ENCODE results near the gene ZNF862. TPM values are rescaled to one million over a fixed set of nuclear protein-coding genes. Genes with fewer than 3 reads are reported as not detected.

Gene ZNF862
- total RNA-seq, result 8.5 TPM

DNA sequence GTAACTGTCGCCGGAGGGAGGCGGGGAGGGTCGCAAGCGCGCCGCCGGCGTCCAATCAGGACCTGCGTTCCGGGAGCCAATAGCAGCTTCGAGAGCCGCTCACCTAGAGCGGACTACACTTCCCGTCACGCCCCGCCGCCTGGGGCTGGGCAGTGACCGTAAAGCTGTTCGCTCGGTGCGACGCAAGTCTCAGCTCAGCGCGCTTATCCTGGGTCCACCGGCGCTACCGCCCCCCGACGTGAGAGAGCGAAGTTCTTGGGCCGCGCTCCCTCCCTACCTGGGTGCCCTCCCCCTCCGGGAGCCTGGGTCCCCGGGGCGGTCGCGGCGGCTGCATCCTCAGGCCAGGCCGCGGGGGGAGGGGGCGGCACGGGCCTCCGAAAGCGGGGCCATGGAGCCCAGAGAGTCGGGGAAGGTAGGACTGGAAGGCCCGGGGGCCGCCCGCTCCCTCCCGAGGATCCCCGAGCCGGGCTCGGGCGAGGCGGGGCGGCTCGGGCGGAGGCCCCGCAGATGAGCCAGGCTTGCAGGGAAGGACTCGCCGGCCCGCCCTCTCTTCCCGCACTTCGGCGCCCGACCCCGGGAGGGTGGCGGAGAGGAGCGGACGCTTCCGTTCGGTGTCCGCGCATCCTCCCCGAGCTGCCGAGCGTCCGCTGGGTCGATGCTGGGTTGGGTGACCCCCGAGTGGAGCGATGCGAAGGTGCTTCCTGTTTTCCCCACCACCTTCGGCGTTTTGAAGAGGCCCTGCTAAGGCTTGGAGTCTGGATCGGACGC lies at the start of gene ZNF862:
ZNF862 (plus strand) TSS at position 152 of the 768 bp plus-strand sequence; CDS start at position 389, 237 bp downstream.
- peak; percentile 99 for DNase-seq

DNA sequence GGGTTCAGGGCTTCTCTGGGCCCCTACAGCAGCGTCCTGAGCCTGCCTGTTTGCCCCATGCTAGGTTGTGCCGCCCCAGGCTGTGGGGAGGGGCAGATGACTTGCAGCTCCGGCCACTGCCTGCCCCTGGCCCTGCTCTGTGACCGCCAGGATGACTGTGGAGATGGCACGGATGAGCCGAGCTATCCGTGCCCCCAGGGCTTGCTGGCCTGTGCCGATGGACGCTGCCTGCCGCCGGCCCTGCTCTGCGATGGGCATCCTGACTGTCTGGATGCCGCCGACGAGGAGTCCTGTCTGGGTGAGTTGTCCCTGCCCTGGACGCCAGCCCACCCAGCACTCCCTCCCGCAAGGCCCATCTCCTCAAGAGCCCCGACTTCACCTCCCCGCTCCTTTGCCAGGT lies 49.1 kb upstream of the ZNF862 start:
- no peak for DNase-seq

DNA sequence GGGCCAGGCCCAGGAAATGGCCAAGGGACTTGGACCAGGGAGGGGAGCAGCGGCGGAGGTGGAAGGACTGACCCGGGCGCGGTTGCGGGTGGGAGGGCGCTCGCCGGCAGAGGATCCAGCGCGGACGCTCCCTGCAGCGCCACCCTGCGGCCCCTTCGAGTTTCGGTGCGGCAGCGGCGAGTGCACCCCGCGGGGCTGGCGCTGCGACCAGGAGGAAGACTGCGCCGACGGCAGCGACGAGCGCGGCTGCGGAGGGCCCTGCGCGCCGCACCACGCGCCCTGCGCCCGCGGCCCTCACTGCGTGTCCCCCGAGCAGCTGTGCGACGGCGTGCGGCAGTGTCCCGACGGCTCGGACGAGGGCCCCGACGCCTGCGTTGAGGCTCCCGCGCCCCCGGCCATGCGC lies 48.0 kb upstream of the ZNF862 start:
- DNase-seq, result peak; percentile 40

DNA sequence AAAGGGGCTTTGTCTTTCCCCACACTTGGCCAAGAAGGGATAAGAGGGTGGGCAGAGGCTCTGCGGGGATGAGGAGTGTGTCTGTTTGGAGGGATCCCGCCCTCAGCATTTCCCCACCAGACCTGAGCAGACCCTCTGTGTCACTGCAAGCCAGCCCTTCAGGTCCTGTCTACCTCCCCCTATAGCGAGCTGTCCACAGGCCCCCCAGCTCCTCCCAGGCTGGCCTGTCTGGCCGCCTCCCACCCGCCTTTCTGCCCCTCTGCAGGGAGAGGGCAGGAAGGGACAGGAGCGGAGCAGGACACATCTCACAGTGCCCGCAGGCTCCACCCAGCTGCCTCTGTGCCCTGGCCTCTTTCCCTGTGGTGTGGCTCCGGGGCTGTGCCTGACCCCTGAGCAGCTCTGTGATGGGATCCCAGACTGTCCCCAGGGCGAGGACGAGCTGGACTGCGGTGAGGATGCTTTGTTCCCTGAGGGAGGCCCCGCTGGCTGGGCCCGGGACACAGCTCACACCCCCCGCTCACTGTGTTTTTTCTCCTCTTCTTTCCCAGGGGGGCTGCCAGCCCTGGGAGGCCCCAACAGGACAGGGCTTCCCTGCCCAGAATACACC lies 47.3 kb upstream of the ZNF862 start:
- DNase-seq, result no peak

DNA sequence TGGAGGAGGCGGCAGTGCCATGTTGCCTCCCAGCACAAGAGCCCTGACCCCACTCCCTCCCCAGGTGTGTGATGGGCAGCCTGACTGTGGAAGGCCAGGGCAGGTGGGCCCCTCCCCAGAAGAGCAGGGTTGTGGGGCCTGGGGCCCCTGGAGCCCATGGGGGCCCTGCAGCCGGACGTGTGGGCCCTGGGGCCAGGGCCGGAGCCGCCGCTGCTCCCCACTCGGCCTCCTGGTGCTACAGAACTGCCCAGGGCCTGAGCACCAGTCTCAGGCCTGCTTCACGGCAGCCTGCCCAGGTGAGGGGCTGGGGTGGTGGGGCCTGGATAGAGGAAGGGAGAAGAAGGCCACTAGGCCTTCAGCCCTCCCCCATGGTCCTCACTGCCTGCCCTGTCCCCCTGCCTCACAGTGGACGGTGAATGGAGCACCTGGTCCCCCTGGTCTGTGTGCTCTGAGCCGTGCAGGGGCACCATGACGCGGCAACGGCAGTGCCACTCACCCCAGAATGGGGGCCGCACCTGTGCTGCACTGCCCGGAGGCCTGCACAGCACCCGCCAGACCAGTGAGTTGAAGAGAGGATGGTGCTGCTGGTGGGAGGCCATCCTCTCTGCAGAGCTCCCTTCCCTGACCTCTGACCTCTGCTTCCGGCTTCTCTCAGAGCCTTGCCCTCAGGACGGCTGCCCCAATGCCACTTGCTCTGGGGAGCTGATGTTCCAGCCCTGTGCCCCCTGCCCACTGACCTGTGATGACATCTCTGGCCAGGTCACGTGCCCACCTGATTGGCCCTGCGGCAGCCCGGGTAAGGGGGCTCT lies 46.6 kb upstream of the ZNF862 start:
- no peak for DNase-seq

- DNase-seq, result no peak
These were observed 46.0 kb upstream of the ZNF862 start for GRCh38 chr7:149792220-149792595.

GRCh38 chr7:149793261-149793660 lies 44.9 kb upstream of the ZNF862 start:
- no peak for DNase-seq

- DNase-seq, result no peak
These were observed 43.5 kb upstream of the ZNF862 start for GRCh38 chr7:149794661-149795060.

DNA sequence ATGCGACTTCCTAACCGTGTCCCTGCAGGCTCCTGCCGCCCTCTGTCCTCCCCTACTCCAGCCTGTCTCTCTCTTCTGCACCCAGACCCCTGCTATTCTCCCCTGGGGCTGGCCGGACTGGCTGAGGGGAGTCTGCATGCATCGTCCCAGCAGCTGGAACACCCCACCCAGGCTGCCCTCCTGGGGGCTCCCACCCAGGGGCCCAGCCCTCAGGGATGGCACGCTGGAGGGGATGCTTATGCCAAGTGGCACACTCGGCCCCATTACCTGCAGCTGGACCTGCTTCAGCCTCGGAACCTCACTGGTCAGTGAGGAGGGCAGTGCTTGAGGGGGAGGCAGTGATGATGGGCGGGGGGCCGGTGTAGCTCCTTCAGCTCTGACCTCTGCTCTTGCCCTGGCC lies 43.0 kb upstream of the ZNF862 start:
- DNase-seq, result no peak

- no peak for DNase-seq
These were observed 41.8 kb upstream of the ZNF862 start for GRCh38 chr7:149796287-149796860.

GRCh38 chr7:149797771-149798170 lies 40.4 kb upstream of the ZNF862 start:
- DNase-seq, result no peak

DNA sequence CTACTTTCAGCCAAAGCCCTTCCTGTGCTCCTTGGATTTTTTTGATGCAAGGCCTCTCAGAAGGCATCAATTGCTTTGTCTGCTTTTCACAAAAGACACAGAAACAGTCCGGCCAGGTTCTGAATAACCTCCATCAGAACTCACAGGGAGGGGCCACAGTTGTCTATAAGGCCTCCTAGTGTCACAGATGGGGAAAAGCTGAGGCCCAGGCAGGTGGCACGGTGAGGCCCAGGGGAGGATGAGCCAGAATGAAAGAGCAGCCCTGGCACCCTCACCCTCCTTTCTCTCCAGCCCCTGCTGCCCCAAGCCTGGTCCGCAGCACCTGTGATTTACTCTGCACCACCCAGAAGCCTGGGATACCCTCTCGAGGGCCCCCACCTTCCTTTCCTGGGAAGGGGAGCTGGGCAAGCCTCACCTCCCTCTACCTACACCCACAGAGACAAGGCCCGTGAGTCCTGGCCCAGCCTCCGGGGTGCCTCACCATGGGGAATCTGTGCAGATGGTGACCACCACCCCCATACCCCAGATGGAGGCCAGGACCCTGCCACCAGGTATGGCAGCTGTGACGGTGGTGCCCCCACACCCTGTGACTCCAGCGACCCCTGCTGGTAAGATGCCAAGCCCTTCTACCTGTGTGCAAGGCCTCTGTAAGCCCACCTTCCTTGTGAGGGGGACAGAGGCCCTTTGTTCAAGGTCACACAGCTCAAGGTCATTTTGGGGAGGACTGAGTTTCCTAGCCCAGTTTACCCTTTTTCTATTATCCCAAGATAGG lies 38.6 kb upstream of the ZNF862 start:
- peak; percentile 32 for DNase-seq

DNA sequence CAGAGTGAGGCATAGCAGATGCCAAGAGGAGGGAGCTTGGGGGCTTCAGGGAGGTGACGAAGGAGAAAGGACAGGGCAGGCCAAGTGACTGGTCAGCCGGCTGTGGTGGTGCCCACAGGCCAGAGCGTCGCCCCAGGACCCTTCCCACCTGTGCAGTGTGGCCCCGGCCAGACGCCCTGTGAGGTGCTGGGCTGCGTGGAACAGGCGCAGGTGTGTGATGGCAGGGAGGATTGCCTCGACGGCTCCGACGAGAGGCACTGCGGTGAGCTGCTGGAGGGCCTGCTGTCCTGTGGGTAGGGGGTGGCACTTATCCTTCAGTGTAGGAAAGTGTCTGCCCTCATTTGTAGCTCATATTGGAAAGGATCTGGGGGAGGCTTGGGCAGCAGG lies 38.0 kb upstream of the ZNF862 start:
- no peak for DNase-seq

GRCh38 chr7:149801002-149801566 lies 37.1 kb upstream of the ZNF862 start:
- DNase-seq, result no peak

GRCh38 chr7:149801816-149802215 lies 36.4 kb upstream of the ZNF862 start:
- no peak for DNase-seq

- no peak for DNase-seq
These were observed 35.2 kb upstream of the ZNF862 start for GRCh38 chr7:149802966-149803365.

- DNase-seq, result no peak
These were observed 34.6 kb upstream of the ZNF862 start for GRCh38 chr7:149803551-149804074.

GRCh38 chr7:149804106-149804505 lies 34.1 kb upstream of the ZNF862 start:
- no peak for DNase-seq

GRCh38 chr7:149806726-149807125 lies 31.4 kb upstream of the ZNF862 start:
- DNase-seq, result no peak

DNA sequence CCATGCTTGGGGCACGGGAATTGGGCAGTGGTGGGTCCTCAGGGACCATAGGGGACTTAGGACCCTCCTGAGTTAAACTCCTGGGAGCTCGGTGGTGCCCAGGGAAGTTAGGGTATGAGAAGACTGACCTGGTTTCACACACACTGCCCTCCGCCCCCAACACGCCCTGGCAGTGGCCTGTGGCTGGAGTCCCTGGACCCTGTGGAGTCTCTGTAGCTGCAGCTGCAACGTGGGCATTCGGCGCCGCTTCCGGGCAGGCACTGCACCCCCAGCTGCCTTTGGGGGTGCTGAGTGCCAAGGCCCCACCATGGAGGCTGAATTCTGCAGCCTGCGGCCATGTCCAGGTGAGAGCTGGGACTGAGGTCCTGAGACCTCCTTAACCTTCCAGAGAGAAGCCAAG lies 29.9 kb upstream of the ZNF862 start:
- DNase-seq, result no peak

DNA sequence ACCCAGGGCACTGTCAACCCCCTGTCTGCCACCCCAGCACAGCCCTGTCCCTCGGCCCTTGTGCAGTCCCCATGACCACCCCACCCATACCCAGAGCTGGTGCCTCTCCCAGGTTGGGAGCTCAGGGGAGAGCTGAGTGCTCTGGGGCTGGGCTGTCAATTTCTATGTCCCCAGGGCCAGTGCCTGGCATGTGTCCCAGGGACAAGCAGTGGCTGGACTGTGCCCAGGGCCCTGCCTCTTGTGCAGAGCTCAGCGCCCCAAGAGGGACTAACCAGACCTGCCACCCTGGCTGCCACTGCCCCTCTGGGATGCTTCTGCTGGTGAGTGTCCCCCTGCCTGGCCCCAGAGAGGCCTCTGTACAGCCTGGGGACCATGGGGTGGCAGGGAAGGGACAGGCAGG lies 29.0 kb upstream of the ZNF862 start:
- no peak for DNase-seq

DNA sequence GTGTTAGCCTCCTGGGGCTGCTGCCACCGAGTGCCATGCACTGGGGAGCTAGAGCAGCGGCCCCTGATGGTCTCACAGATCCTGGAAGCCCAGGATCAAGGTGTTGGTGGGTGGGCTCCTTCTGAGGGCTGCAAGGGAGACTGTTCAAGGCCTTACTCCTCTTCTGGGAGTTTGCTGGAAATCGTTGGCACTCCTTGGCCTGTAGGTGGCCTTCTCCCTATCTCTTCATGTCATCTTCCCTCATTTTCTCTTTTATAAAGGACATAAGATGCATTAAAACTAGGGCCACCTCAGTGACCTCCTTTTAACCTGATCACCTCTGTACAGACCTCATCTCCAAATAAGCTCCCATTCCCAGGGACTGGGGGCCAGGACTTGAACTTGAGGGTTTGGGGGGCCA lies 27.0 kb upstream of the ZNF862 start:
- DNase-seq, result no peak

Measured in tongue (tissue), 2 donors.